ENCODE data around the gene CADM1.

Gene CADM1

GRCh38 chr11:115364896-115365295 lies 139.3 kb downstream of the CADM1 start:
- H3K9me3 Mint-ChIP-seq: no peaks in the 10 kb centered on the region
- H3K27ac Mint-ChIP-seq: no peak overlapping the region
- peaks cover 10% of the 10 kb centered on the region for H3K4me1 Mint-ChIP-seq
- H3K27me3 Mint-ChIP-seq (ENCODE audit: low read depth): no peaks in the 10 kb centered on the region
- no peak overlapping the region for H3K4me3 Mint-ChIP-seq
- no peak for TF ChIP-seq CTCF (IDR thresholded peaks at IDR 0.05; ENCODE audit: unreplicated experiment in 3 of 3)
- peaks cover 3% of the 10 kb centered on the region for H3K36me3 Mint-ChIP-seq (ENCODE audit: low read depth)

DNA sequence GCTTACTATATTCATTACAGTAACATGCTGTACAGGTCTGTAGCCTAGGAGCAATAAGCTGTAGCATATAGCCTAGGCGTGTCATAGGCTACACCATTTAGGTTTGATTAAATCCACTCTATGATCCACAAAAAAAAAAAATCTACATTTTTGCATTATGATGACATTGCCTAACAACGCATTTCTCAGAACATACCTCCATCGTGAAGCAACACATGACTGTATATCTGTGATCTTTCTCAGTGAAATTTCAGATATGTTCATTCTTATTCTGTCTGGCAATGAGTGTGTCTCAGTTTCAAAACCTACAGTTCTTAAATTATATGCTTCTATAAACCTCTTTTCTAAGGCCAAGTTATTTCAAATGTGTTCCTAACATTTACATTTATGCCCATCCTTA lies 140.3 kb downstream of the CADM1 start:
- Mint-ChIP-seq H3K27me3 (ENCODE audit: low read depth) (no peaks in the 10 kb centered on the region), H3K4me1 (peaks cover 7% of the 10 kb centered on the region), H3K36me3 (ENCODE audit: low read depth) (peaks cover 3% of the 10 kb centered on the region), H3K27ac (no peak overlapping the region), H3K9me3 (no peaks in the 10 kb centered on the region), H3K4me3 (no peak overlapping the region)
- TF ChIP-seq CTCF (IDR thresholded peaks at IDR 0.05; ENCODE audit: unreplicated experiment in 3 of 3): no peak

- H3K36me3 Mint-ChIP-seq (ENCODE audit: low read depth): peaks cover 3% of the 10 kb centered on the region
- no peak overlapping the region for H3K27ac Mint-ChIP-seq
- H3K9me3 Mint-ChIP-seq: no peaks in the 10 kb centered on the region
- no peak for TF ChIP-seq CTCF (IDR thresholded peaks at IDR 0.05; ENCODE audit: unreplicated experiment in 3 of 3)
- H3K4me1 Mint-ChIP-seq: peaks cover 7% of the 10 kb centered on the region
- no peaks in the 10 kb centered on the region for H3K27me3 Mint-ChIP-seq (ENCODE audit: low read depth)
- no peak overlapping the region for H3K4me3 Mint-ChIP-seq
Measured at GRCh38 chr11:115363426-115363825, 140.8 kb downstream of the CADM1 start.

DNA sequence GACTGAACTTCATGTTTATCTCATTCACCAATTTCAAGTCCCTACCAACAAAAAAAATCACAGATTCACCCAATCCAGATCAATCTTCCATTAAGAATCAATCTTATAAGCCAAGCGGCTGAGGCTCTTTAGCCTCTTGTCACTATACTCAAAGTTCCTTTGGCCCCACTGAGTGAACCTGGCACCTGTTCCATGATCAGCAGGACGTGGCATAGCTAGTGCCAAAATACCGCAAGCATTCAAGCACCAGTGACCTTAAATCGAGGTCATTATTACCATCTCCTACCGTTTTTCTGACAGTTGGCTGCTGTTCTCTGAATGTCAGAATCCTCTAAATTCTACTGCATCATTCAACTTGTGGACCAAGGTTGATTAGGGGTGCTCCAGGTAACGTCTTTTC lies 141.2 kb downstream of the CADM1 start:
- H3K4me1 Mint-ChIP-seq: peaks cover 7% of the 10 kb centered on the region
- H3K27me3 Mint-ChIP-seq (ENCODE audit: low read depth): no peaks in the 10 kb centered on the region
- peaks cover 3% of the 10 kb centered on the region for H3K36me3 Mint-ChIP-seq (ENCODE audit: low read depth)
- H3K4me3 Mint-ChIP-seq: no peak overlapping the region
- H3K9me3 Mint-ChIP-seq: no peaks in the 10 kb centered on the region
- no peak for TF ChIP-seq CTCF (IDR thresholded peaks at IDR 0.05; ENCODE audit: unreplicated experiment in 3 of 3)
- H3K27ac Mint-ChIP-seq: no peak overlapping the region

GRCh38 chr11:115361025-115361424 lies 143.2 kb downstream of the CADM1 start:
- Mint-ChIP-seq H3K27me3 (ENCODE audit: low read depth) (no peaks in the 10 kb centered on the region), H3K4me3 (no peak overlapping the region), H3K27ac (no peak overlapping the region)

More at GRCh38 chr11:115361025-115361424, 143.2 kb downstream of the CADM1 start:
- no peak for TF ChIP-seq CTCF (IDR thresholded peaks at IDR 0.05; ENCODE audit: unreplicated experiment in 3 of 3)
- no peaks in the 10 kb centered on the region for H3K9me3 Mint-ChIP-seq
- peaks cover 3% of the 10 kb centered on the region for H3K36me3 Mint-ChIP-seq (ENCODE audit: low read depth)
- peaks cover 12% of the 10 kb centered on the region for H3K4me1 Mint-ChIP-seq

All from nephron (organoid).